NCI-H1105 (cell line): ENCODE data around the gene PKN1.
"Not testable (repeated sequence)": the region's sequence is repeated elsewhere in the genome, so short reads cannot be mapped to it uniquely, and the experiment has no call there.

Source experiments
- DNase-seq: peaks from one replicate; lab custom pipeline; 2025; lab: John Stamatoyannopoulos, UW

The PKN1 gene

DNA sequence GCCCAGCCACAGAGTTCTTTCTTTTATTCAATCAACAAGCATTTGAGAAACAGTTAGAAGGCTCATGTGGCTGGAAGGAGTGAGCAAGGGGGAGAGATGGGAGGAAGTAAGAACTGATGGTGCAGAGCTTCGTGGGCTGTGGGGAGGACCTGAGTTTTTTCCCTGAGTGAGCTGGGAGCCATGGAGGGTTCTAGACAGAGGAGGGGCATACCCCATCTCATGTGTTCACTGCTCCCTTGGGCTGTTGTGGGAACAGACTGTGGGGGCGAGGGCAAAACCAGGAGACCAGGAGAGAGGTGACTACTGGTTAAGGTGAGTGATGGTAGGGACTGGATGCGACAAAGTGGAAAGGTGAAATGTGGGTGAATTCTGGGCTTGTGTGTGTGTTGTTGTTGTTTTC is 2.4 kb upstream of the PKN1 start:
- no peak for DNase-seq

DNA sequence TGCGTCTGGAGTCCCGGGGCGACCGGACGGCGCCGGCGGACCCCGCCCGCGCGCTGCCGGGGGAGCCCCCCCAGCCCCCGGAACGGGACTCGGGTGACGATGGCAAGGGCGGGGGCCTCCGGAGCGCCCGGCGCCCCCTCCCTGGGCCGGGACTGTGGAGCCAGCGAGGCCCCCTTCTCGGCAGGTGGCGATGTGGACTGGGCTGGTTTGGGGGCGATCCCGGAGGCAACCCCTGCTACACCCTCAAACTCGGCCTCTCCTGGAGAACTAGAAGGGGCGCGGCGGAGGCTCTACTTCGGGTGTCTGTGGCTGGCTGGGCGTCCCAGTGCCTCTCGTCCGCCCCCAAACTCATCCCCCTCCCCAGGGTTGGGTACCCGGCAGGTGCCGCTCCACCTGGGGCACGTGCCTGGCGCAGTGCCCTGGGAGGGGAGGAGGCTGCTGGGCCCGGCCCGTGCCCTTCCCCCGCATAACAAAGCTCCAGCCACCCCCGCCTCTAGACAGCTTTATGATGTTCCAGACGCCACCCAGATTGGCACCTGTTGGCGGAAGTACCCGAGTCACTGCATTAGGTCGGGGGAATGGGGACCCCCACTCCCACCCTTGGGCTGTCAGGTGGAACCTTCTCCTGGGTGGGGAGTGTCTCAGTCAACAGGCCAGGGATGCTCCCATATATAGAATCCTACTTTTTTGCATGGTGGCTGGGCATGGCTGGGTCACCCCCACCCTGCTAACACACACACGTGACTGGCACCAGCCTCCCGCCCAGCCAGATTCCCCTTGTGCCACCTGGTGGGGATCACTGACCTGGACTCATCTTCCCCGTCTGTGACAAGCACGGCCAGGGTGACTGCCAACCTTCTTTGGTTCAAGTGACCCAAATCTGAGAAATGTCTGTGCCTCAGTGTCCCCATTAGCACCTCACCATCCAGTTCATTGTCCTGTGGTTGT is 722 bp downstream of the PKN1 start:
- peak; percentile 90 for DNase-seq

DNA sequence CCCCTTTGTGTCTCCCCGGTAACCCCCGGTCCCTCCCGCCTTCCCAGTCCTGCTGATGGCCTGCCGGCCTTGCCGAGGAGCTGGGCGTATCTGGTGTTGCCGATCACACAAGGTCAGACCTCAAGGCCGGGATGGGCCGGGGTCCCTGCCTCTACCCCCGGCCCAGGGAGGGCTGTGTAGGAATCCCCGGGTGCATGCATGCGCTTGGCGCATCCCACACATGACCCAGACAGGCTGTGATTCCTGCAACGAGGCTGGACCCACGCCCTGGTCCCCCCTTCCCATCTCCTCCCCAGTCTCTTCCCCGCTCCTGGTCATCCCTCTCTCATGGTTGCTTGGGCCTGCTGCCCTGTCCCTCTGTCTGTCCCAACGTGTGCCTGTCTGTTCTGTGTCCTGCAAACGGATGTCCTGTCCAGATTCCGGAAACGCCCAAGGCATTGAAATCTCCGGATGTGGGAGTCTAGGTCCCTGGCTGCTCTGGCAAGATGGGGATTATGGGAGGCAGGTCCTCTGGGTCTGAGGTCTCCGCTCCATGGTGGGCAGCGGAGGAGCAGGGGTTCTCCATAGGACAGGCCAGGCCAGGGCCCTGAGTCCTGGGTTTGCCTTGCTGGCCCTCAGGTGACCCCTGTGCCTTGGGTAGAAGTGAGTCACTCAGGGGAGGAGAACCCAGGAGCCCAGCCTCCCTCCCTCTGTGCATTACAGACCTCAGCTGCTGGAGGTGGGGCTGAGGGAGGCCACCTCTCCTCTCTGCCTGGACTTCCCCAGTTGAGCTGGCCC is 1.6 kb downstream of the PKN1 start:
- DNase-seq = no peak

DNA sequence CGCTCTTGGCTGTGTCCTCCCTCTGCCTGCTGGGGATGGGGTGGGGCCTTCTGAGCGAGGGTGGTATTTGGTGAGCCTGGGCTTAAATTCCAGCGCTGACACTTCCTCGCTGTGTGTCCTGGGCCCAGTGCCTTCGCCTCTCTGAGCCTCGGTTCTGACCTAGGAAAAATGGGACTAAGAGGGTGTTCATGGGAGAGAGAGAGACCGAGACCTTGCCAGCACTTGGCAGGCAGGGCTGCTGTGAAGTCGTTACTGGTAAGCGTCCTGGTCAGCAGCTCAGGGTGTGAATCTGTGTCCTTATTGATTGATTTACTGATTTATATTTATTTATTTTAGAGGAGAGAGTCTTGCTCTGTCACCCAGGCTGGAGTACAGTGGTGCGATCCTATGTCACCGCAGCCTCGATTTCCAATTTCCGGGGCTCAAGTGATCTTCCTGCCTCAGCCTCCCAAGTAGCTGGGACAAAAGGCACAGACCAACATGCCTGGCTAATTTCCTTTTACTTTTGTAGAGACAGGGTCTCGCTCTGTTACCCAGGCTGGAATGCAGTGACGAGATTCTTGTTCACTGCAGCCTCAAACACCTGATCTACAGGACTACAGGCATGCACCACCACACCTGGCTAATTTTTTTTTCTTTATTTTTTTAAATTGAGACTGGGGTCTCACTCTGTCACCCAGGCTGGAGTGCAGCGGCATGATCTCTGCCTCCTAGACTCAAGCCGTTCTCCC is 2.4 kb downstream of the PKN1 start:
- DNase-seq = no peak

DNA sequence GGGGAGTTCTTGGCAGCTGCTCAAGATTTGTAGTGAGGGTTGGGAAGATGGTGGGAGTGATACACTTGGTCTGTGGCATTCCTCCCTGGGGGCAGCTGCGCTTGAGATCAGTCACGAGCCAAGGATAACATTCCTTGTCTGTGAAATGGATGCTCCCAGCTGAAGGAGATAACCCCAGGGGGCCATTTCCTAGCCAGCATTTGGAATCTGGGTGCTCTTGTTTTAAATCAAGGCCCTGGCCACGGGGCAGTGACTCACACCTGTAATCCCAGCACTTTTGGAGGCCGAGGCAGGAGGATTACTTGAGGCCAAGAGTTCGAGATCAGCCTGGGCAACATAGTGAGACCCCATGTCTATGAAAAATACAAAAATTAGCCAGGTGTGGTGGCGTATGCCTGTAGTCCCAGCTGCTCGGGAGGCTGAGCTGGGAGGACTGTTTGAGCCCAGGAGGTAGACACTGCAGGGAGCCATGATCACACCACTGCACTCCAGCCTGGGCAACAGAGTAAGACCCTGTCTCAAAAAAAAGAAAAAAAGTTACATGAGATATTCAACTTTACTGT is 4.6 kb downstream of the PKN1 start:
- DNase-seq = no peak

DNA sequence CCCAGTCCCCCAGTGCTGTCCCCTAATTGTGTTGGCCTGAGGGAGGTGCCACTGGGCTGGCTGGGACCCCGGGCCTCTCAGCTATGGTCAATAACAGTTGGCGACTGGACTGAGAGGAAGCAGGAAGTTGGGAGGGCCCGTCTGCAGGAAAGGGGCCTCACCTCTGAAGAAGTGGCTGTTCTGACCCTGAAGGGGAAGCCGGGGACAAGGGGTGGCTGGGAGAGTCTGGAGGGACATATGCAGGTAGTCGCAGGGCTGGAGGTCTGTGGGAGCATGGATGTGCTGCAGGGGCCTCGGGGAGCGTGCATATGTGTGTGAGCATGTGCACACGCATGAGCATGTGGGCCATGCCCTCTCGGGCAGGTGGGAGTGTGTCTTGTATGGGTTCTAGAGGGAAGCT is 5.9 kb downstream of the PKN1 start:
- no peak for DNase-seq

DNA sequence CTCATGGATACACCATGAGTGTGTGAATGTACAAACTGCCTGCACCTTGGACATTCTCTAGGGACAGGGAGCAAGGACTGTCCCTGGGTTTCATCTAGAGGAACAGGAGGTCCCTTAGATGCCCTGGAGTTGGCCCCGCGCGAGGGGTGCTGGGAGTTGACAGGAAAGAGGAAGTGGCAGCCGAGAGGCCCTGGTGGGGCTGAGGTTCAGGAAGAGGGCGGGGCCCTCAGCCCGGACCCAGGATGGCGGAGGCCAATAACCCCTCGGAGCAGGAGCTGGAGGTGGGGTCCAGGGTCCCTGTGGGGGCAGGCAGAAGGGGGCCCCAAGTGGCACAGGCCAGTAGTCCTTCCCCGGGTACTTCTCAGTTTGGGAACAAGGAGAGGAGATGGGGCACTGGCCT is 6.9 kb downstream of the PKN1 start:
- DNase-seq = no peak

DNA sequence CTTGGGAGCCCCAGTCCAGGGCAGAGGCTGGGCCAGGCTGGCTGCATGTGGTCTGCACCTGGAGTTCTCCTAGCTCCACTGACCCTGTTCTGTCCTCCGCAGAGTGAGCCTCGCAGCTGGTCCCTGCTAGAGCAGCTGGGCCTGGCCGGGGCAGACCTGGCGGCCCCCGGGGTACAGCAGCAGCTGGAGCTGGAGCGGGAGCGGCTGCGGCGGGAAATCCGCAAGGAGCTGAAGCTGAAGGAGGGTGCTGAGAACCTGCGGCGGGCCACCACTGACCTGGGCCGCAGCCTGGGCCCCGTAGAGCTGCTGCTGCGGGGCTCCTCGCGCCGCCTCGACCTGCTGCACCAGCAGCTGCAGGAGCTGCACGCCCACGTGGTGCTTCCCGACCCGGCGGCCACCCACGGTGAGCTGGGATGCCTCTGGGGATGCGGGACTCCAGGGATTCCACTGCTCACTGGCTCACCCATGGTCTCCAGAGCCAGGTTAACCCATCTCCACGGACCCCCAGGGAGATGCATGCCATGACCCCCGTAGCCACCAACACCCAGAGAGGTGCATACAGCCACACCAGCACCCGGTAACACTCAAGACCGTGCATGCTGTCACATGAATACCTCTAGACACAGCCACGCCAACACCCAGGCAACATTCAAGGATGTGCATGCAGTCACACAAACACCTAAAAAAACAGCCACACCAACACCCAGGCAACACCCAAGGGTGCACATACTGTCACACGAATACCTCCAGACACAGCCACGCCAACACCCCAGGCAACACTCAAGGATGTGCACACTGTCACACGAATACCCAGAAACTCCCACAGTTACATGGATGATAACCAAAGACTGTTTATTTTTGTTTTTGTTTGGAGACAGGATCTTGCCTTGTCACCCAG is 8.2 kb downstream of the PKN1 start:
- no peak for DNase-seq

DNA sequence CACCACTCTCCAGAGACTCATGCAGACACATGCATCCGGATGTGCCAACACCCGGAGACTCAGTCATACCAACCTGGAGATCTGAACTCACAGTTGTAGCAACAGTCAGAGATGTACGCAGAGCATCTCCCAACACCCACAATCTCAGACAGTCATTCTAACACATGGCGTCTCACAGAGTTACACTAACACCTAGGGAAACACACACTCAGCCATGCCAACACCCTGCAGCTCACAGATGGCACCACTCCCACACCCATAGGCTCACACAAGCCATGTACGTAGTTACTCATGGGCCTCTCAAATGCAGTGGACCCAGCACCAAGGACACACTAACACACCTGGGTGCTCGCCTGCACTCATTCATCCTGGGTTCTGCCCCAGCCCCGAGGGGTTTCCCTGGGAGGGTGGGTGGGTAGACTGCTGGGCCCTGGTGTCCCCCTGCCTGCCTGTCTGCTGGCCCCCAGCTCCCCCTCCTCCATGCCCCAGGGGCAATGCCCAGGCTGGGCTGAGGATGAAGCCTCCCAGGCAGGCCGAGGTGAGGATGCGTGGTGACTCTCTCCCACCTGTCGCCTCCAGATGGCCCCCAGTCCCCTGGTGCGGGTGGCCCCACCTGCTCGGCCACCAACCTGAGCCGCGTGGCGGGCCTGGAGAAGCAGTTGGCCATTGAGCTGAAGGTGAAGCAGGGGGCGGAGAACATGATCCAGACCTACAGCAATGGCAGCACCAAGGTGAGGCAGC is 10.0 kb downstream of the PKN1 start:
- DNase-seq = no peak

DNA sequence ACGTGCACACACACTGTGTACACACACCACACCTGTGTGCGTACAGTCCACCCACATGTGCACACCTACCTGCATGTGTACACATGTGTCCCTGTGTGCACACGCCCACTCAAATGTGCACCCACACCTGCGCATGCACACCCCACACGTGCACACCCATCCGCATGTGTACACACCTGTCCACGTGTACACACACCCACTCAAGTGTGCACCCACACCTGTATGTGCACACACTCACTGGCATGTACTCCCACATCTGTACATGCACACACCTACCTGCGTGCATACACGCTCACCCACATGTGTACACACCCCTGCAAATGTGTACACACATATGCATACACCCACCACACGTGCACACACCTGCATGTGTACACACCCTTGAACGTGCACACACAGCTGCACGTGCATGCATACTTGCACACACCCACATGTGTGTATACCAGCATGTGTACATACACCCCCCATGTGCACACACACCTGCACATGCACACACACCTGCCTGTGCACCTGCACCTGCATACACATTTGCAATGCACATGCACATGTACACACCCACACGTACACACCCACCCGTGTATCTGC is 10.6 kb downstream of the PKN1 start:
- DNase-seq = no peak

DNA sequence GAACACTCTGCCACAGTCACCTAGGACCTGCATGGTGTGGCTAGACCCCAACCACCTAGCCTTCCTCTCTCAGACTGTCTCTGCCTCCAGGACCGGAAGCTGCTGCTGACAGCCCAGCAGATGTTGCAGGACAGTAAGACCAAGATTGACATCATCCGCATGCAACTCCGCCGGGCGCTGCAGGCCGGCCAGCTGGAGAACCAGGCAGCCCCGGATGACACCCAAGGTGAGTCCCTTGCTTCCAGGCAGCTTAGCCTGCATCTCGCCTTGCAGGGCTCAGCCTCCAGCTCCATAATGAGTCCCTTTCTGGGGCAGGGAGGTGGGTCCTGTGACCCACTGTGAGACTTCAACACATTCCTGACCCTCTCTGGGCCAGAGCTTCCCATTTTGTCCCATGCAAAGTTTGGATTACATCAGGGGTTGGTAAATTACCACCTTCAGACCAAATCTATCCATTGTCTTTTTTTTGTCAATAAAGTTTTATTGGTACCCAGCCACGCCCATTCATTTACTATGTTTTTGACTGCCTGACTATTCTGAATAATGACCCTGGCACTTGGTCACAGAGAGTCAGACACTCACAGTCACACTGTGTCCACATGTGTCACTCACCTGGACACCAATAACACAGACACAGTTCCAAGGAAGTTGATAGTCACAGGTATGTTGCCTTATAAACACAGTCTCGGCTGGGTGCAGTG is 13.4 kb downstream of the PKN1 start:
- DNase-seq = no peak

DNA sequence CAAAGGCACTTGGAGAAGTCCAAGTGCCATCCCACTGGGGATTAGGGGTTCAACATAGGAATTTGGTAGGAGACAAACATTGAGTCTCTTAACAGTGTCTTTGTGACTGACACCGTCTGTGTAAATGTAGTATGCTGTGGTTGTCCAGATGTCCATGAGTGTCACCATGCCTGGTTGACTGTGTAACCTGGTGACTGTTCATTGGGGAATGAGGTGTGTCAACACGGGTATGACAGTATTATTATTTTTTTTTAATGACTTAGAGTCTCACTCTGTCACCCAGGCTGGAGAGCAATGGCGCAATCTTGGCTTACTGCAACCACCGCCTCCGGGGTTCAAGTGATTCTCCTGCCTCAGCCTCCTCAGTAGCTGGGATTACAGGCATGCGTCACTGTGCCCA is 16.2 kb downstream of the PKN1 start:
- no peak for DNase-seq

DNA sequence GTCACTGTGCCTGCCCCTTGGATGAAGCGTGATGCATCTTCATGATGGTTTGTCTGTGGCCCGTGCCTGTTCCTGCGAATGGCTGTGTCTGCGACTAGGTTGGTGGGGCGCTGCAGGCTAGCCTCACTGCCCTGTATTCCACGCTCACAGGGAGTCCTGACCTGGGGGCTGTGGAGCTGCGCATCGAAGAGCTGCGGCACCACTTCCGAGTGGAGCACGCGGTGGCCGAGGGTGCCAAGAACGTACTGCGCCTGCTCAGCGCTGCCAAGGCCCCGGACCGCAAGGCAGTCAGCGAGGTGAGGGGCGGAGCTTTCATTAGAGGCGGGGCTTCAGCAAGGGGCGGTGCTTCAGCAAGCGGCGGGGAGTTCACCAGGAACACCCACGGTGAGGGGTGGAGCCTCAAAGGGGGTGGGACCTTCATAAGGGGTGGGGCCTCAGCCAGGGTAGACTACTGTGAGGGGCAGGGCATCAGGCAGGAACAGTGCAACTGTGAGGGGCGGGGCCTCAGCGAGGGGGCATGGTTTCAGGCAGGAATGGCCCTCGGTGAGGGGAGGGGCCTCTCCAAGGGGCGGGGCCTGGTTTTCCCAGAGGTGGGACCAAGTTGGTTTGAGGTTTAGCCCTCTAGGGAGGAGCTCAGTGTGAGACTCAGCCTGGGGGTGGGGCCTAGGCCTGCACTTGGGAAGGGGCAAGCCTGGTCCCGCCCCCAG is 17.2 kb downstream of the PKN1 start:
- DNase-seq = no peak

DNA sequence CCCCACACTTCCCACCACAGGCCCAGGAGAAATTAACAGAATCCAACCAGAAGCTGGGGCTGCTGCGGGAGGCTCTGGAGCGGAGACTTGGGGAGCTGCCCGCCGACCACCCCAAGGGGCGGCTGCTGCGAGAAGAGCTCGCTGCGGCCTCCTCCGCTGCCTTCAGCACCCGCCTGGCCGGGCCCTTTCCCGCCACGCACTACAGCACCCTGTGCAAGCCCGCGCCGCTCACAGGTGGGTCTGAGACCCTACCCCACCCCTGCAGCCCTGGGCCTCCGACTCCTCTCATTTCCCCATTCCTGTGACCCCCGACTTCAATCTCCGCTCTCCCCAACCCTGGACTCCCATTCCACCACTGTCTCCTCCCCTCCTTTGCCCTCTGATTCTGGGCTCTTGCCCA is 17.8 kb downstream of the PKN1 start:
- DNase-seq = no peak

DNA sequence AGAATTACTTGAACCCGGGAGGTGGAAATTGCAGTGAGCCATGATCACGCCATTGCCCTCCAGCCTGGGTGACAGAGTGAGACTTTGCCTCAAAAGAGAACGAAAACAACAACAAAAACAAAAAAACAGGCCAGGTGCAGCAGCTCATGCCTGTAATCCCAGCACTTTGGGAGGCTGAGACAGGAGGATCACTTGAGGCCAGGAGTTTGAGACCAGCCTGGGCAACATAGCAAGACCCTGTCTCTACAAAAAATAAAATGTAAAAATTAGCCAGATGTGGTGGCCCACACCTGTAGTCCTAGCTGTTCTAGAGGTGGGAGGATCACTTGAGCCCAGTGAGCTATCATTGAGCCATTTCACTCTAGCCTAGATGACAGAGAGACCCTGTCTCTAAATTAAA is 19.2 kb downstream of the PKN1 start:
- not testable (repeated sequence) for DNase-seq

DNA sequence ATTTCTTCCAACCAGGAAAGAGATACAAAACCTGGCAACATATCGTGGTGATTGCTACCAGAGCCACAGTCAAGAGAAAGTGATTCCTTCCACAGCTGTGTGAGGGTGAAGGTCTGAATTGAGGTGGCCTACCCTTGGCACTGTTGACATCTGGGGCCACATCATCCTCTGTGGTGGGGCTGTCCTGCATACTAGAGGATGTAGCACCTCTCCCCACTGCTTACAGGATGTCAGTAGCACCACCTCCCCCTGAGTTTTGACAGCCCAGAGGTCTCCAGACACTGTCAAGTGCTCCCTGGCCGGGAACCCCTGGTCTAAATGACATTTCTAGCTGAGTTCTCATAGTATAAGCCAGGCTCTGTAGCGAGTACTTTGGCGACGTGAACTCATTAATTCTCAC is 26.6 kb downstream of the PKN1 start:
- no peak for DNase-seq

DNA sequence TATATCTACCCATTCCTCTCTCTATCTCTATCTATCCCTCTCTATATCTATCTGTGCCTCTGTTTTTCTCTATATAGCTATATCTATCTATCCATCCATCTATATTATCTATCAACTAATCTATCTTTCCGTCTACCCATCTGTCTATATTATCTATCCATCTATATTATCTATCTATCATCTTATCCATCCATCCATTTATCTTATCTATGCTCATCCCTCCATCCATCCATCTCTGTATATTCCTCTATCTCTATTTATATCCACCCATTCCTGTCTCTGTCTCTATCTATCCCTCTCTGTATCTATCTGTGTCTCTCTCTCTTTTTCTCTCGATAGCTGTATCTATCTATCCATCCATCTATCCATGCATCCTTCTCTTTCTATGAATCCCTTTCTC is 27.8 kb downstream of the PKN1 start:
- no peak for DNase-seq

DNA sequence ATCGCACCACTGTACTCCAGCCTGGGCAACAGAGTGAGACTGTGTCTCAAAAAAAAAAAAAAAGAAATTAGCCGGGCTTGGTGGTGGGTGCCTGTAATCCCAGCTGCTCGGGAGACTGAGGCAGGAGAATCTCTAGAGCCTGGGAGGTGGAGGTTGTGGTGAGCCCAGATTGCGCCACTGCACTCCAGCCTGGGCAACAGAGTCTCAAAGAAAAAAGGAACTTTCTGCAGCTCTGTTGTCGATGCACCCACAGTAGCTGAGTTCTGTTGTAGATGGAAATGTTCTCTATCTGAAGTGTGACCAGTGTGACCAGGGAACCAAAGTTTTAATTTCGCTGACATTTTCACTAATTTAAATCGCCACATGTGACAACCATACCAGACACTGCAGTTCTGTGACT is 29.3 kb downstream of the PKN1 start:
- DNase-seq = not testable (repeated sequence)

DNA sequence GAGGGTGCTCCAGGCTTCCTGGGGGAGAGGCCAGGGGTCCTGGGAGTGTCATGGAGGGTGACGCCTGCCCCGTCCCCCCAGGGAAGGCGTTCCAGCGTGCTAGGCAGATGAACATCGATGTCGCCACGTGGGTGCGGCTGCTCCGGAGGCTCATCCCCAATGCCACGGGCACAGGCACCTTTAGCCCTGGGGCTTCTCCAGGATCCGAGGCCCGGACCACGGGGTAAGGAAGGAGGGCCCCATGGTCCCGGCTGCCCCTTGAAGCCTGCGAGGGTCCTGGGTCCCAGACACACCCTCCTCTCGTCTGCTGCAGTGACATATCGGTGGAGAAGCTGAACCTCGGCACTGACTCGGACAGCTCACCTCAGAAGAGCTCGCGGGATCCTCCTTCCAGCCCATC is 30.6 kb downstream of the PKN1 start:
- DNase-seq = no peak
